Erythroblast (primary cell): ENCODE measurements around the gene ETV3.

Experiments used
- GATA1 ChIP-seq: IDR thresholded peaks from 2 replicates; pipeline ENCODE4 v1.6.1; 2011; ENCODE audit warnings: low read depth, mild to moderate bottlenecking, control low read depth, low read length, moderate library complexity
- POLR2A ChIP-seq: IDR thresholded peaks from 2 replicates; pipeline ENCODE4 v1.6.1; 2011; ENCODE audit warnings: mild to moderate bottlenecking, low read length

- TF ChIP-seq POLR2A (no peak), GATA1 (no peak)
These were observed 22.1 kb downstream of the ETV3 start for GRCh38 chr1:157115851-157116736.
